ENCODE data around the gene ATOSB. TPM values are rescaled to one million over a fixed set of nuclear protein-coding genes. Genes with fewer than 3 reads are reported as not detected.

The ATOSB gene
- total RNA-seq, 4 donors from 2014 or later: 13.0 to 28.9 (median 24.2) TPM

GRCh38 chr9:35107297-35108290 lies 8.1 kb downstream of the ATOSB start:
- no peak for TF ChIP-seq POLR2A (IDR thresholded peaks at IDR 0.05)
- TF ChIP-seq, protein P1, sequence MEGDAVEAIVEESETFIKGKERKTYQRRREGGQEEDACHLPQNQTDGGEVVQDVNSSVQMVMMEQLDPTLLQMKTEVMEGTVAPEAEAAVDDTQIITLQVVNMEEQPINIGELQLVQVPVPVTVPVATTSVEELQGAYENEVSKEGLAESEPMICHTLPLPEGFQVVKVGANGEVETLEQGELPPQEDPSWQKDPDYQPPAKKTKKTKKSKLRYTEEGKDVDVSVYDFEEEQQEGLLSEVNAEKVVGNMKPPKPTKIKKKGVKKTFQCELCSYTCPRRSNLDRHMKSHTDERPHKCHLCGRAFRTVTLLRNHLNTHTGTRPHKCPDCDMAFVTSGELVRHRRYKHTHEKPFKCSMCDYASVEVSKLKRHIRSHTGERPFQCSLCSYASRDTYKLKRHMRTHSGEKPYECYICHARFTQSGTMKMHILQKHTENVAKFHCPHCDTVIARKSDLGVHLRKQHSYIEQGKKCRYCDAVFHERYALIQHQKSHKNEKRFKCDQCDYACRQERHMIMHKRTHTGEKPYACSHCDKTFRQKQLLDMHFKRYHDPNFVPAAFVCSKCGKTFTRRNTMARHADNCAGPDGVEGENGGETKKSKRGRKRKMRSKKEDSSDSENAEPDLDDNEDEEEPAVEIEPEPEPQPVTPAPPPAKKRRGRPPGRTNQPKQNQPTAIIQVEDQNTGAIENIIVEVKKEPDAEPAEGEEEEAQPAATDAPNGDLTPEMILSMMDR (IDR thresholded peaks at IDR 0.05 in 4 of 5, conservative IDR thresholded peaks at IDR 0.05 in 1 of 5): no peak
- ATAC-seq (no peak), DNase-seq (no peak)
- in situ Hi-C loops (cut with MboI; ENCODE audit: low sequenced_read_pairs in 4 of 4): loop anchor here in 1 of 4 donors (25.0 kb wide), 1 partner anchor 455 kb away; a partner anchor contains a TSS
- H3K27ac ChIP-seq: no peak overlapping the region
- H3K9me3 ChIP-seq: no peaks in the 10 kb centered on the region
- H3K4me3 ChIP-seq: no peak overlapping the region
- peaks cover 17 to 28% of the 10 kb centered on the region in 2 donors for H3K4me1 ChIP-seq
- H3K27me3 ChIP-seq: no peaks in the 10 kb centered on the region
- H3K36me3 ChIP-seq: peaks cover 0 to 45% of the 10 kb centered on the region in 2 donors
- intact Hi-C loops (cut with DNase I; ENCODE audit: low total_unique reads): no loop called here

DNA sequence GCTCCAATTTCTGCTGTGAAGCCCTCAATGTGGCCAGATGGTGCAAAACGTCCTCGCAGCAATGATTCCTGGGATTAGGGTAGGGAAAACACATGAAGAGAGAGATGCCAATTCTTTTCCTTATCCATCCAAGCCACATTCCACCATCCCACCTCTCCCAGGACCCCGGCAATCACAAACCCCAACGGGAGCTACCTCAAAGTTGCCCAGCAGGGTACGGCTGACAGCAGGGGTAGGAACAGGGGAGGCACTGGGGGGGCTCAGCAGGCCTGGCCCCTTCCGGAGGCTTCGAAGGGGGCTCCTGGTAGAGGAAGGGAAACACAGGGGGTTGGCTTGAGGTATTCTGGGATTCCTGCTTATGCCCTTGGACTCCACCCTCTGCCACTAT lies 9.3 kb downstream of the ATOSB start:
- Histone ChIP-seq H3K36me3 (peaks cover 0 to 49% of the 10 kb centered on the region in 2 donors), H3K27me3 (no peaks in the 10 kb centered on the region), H3K4me1 (peaks cover 27 to 29% of the 10 kb centered on the region in 2 donors), H3K27ac (no peak overlapping the region), H3K4me3 (no peak overlapping the region), H3K9me3 (no peaks in the 10 kb centered on the region)
- TF ChIP-seq, protein P1 (IDR thresholded peaks at IDR 0.05 in 4 of 5, conservative IDR thresholded peaks at IDR 0.05 in 1 of 5): no peak
- no peak for TF ChIP-seq POLR2A (IDR thresholded peaks at IDR 0.05)
- ATAC-seq (no peak), DNase-seq (no peak)
- in situ Hi-C loops (cut with MboI; ENCODE audit: low sequenced_read_pairs in 4 of 4): loop anchor here in 1 of 4 donors (25.0 kb wide), 1 partner anchor 456 kb away; a partner anchor contains a TSS
- intact Hi-C loops (cut with DNase I; ENCODE audit: low total_unique reads): no loop called here

DNA sequence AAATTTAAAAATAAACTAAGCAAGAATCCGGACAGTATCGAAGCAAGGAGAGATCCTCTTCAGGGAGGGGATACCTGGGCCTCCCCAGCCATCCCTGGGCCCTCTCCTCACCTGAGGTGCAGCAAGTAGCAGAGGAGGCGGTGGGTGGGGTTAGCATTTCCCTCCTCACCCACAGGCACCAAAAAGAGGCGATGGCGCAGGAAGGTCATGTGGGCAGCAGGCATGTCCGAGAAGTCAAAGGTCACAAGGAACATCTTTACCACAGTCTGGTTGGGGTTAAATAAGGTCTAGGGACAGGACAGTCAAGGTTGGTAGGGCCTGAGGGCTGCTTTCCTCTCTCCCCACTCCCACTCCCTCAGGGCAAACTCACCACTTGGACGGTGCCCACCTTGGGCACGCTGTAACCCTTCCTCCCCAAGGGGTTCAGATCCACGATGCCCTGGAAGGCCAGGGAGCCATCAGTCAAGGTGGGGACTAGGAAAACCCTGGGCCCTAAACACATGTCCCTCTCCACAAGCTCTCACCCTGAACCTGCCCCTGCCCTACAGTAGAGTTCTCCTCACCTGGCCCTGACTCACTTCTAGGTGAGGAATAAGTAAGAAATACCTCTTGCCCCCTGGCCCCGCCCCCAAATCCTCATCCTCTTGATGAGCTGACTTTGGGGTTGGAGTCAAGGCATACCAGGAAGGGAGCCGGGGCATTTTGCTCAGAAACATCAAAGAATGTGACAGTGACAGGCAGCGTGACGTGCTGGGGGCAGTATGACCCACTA lies 9.9 kb downstream of the ATOSB start:
- no peak for DNase-seq
- Histone ChIP-seq H3K27me3 (no peaks in the 10 kb centered on the region), H3K4me1 (peaks cover 26 to 28% of the 10 kb centered on the region in 2 donors), H3K36me3 (peaks cover 0 to 55% of the 10 kb centered on the region in 2 donors), H3K9me3 (no peaks in the 10 kb centered on the region), H3K4me3 (no peak overlapping the region), H3K27ac (no peak overlapping the region)
- no peak for ATAC-seq
- intact Hi-C loops (cut with DNase I; ENCODE audit: low total_unique reads) (no loop called here), in situ Hi-C loops (cut with MboI; ENCODE audit: low sequenced_read_pairs in 4 of 4) (loop anchor here in 1 of 4 donors (25.0 kb wide), 1 partner anchor 457 kb away; a partner anchor contains a TSS)
- TF ChIP-seq, protein P1 (IDR thresholded peaks at IDR 0.05 in 4 of 5, conservative IDR thresholded peaks at IDR 0.05 in 1 of 5): no peak
- no peak for TF ChIP-seq POLR2A (IDR thresholded peaks at IDR 0.05)

GRCh38 chr9:35105126-35105525 lies 10.5 kb downstream of the ATOSB start:
- TF ChIP-seq, protein P1 (IDR thresholded peaks at IDR 0.05 in 4 of 5, conservative IDR thresholded peaks at IDR 0.05 in 1 of 5): no peak
- TF ChIP-seq POLR2A (IDR thresholded peaks at IDR 0.05): no peak
- H3K27ac ChIP-seq: no peak overlapping the region
- H3K27me3 ChIP-seq: no peaks in the 10 kb centered on the region
- no peak overlapping the region for H3K4me3 ChIP-seq
- in situ Hi-C loops (cut with MboI; ENCODE audit: low sequenced_read_pairs in 4 of 4): loop anchor here in 1 of 4 donors (25.0 kb wide), 1 partner anchor 457 kb away; a partner anchor contains a TSS
- intact Hi-C loops (cut with DNase I; ENCODE audit: low total_unique reads): no loop called here
- H3K9me3 ChIP-seq: no peaks in the 10 kb centered on the region
- H3K36me3 ChIP-seq: peaks cover 0 to 61% of the 10 kb centered on the region in 2 donors
- ATAC-seq (no peak), DNase-seq (no peak)
- peaks cover 19 to 22% of the 10 kb centered on the region in 2 donors for H3K4me1 ChIP-seq

Data from gastrocnemius medialis (tissue), 4 donors.